ENCODE data around the gene USP3.
"Not testable (repeated sequence)": the region's sequence is repeated elsewhere in the genome, so short reads cannot be mapped to it uniquely, and the experiment has no call there.

- TF ChIP-seq CTCF (conservative IDR thresholded peaks at IDR 0.05); ZFX (IDR thresholded peaks at IDR 0.05): not testable (repeated sequence)
These were observed 112.8 kb downstream of the USP3 start for GRCh38 chr15:63617147-63617546.
